Measurements from ENCODE around the gene PROZ.
A peak's percentile ranks its signal among the peaks of the same experiment; 100 is the strongest.

Gene PROZ

DNA sequence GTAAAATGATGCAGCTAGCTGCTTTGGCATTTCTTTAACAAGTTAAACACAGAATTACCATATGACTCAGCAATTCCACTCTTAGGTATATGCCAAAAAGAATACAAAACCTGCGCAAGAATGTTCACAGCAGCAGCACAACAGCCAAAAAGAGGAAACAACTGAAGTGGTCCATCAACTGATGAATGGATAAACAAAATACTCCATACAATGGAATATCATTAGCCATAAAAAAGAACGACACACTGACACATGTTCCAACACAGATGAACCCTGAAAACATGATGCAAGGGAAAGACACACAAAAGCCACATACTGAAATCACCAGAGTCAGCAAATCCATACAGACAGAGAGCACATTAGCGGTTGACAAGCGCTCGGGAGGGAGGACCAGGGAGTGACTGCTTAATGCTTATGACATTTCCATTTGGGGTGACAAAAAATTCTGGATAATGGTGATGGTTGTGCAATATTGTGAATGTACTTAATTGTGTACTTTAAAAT lies 47.0 kb downstream of the PROZ start:
- DNase-seq (ENCODE audit: low read depth in 2 of 2): no peak

DNA sequence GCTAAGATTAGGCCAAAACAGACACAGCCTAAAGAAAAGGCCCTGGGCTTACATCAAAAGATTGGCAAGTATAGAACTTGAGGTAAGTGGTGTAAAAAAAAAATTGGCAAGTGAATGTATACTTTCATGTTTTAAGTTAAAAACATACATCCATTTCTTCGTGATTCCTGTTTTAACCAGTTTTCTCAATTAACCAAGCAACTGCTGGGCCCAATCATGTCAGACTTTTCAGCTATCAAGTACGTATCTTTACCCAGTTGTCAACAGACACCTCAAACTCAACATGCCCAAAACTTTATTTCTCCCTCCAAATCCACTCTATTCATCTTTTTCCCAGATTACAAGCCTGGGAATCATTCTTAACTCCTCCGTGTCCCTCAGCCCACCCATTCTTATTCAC lies 49.0 kb downstream of the PROZ start:
- no peak for DNase-seq (ENCODE audit: low read depth in 2 of 2)

DNA sequence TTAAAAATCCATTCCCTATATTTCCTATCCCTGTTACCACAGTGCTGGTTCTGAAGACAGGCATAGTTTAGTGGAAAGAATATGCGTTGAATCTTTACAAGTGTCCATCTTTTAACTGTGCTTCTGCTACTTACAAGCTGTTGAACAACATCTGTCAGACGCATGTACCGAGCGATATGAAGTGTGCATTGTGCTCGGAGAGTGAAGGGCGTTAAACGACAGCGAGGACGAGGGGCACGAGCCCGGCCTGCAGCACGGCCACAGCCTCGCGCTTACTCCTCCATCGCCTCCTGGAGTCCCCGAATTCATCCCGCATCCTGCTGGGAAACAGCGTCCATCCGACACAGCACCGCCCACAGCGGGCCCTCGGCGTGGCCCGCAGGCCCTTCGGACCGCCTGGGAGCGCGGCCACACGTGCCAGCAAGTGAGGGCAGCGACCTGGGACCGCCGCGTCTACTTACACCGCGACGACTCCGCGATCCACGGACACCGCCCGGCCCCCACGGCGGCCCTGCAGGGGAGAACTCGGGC lies 49.5 kb downstream of the PROZ start:
- no peak for DNase-seq (ENCODE audit: low read depth in 2 of 2)

DNA sequence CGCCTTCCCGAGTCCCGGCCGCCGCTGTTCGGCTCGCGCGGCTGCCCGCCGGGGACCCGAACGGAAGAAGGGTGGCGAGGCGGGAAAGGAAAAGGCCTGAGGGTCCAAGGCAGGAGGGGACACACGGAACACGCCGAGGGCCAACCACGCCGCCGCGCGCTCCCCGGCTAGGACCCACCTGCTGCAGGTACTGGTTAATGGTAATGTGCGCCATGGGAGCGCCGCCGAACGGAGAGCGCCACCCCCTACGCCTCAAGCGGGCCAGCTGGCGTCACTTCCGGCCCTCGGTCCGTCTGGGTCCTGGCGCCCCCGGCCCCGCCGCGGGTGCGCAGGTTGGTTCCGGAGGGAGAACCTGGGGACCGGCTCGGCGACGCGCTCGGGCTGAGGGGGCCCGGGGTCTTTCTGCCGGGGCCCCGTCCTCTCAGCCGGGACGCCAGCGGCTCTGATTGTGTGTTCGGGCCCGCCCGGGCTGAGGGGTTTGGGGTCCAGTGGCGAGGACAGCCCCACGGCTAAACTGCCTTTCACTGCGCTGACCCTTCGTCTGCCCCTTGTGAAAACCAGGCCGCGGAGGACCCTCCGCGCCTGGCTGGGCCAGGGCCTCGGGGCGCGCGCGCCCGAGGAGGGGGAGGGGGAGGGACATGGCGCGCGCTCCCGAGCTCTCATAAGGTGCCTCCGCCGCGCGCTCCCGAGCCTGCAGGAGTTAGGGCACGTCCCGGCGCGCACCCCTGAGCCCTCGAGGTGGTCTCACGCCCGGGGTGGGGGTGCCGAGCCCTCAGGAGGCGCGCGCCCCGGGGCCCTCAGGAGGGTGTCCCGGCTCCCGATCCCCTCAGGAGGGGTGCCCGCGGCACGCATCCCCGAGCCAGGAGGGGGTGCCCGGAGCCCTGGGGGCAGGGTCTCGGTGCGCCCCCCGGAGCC lies 50.2 kb downstream of the PROZ start, which contains the start of gene PCID2:
TSS of gene PCID2 (minus strand) at position 249 of the 915 bp plus-strand sequence. CDS start at position 214, 35 bp downstream.
- peak; percentile 75 to 77 for DNase-seq (ENCODE audit: low read depth in 2 of 2)

DNA sequence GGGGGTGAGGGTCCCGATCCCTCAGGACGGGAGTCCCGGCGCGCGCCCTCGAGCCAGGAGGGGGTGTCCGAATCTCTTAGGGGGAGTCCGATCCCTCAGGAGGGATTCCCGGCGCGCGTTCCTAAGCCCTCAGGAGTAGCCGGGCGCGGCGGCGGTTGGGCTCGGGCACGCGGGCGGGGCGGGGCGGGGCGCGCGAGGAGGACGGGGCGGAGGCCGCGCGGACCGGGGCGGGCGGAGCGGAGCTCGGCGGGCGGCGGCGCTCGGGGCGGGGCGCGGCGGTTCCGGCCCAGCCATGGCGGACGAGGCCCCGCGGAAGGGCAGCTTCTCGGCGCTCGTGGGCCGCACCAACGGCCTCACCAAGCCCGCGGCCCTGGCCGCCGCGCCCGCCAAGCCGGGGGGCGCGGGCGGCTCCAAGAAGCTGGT lies 50.9 kb downstream of the PROZ start, which contains the start of gene CUL4A:
TSS of gene CUL4A (plus strand) at position 278 of the 423 bp plus-strand sequence. CDS start at position 293, 15 bp downstream.
- peak; percentile 38 to 52 for DNase-seq (ENCODE audit: low read depth in 2 of 2)

DNA sequence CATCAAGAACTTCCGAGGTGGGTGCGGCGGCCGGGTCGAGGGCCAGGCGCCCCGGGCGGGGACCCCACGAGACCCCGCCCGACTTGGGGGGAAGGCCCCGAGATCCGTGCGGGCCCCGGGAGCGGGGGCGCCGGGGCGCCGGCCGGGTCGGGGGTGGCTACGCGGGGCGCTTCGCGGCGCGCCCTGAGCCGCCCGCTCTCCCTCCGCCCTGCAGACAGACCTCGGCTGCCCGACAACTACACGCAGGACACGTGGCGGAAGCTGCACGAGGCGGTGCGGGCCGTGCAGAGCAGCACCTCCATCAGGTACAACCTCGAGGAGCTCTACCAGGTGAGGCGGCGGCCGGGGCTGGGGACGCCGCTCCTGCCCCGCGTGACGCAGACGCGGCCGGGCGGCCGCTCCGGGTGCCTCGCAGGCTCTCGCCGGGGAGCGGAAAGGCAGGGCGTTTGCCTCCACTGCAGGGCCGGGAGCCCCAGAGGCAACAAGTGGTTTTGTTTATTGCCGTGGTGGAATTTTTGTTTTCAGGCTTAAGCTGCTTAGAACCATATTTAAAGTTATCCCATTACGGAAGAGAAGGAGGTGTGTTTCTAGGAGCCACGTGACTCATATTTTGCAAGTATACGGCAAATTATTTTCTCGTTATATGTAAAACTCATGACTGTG lies 51.4 kb downstream of the PROZ start:
- peak; percentile 35 to 52 for DNase-seq (ENCODE audit: low read depth in 2 of 2)

DNA sequence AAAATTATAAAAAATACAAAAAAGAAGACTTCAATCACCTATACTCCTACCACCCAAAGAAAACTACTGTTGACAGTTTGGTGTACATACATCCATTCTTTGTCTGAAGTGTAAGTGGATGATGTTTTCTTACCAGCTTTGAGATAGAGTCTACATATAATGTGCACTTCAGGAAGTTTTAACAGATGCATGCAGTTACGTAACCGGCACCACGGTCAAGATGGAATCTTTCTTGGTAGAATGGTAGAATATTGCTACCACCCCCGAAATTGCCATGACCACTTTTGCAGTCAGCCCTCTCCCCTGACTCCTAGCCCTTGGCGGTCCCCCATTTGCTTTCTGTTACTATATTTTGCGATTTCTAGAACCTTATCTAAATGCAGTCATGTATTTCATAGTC lies 52.4 kb downstream of the PROZ start:
- DNase-seq (ENCODE audit: low read depth in 2 of 2): no peak

DNA sequence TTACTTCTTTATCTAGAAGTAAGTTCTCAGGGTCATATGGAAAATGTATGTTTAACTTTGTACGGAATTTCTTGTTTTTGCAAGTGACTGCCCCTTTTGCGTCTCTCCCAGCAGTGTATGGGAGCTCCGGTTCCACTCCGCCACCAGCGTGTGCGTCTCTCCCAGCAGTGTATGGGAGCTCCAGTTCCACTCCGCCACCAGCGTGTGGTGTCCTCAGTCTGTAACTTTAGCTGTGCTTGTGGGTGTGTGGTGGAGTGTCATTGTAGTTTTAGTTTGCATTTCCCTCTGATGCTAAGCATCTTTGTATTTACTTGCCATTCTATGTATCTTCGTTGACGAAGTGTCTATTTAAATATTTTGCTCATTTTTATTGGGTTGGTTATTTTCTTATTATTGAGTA lies 53.3 kb downstream of the PROZ start:
- no peak for DNase-seq (ENCODE audit: low read depth in 2 of 2)

DNA sequence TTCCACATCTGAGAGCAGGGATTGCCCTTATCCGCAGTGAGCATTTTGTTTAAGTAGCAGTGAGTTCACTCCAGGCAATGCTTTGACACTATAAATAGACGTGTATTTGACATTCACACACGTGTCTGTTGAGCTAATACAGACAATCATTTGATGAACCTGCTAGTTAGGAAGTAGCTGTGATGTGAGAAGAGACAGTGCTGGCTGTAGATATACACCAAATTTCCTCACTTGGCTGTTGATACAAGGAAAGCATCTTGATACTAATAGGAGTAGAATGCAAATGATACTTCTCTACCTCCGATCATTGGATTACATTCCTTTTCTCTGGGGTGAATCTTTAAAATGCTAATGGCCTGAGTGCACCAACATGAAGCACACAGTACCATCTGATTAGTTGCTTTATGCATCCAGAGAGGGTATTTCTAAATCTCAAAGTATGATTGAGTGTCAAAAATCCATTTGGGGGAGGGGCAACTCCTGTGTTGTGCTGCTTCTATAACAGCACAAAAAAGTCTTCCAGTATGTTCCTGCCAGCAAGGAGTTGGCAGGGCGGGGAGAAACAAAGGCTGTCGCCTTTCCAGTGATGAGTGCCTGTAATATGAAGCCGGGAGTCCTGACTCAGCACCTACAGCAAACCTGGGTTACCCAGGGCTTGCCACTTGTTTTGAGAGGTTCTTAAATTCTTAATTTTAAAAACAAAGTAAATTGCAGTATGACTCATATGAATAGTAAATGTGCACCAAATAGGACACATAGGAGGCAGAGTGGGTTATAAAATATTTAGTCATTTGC lies 58.0 kb downstream of the PROZ start:
- DNase-seq (ENCODE audit: low read depth in 2 of 2): no peak

DNA sequence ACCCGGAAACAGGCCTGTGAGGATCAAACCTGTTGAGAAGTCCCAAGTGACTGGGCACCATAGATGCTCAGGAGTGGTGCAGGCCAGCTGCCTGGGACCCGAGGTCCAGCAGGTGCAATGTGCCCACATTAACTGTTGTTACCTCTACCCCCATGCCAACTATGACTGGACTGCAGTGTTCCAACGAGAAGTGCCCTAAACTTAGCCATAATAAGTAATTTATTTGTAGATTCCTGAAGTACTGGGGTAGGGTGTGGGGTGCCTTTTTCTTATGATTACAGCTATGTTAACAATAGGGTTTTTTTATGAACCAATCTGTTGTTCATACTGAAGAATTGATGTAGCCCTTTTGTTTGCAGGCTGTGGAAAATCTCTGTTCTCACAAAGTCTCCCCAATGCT lies 60.1 kb downstream of the PROZ start:
- no peak for DNase-seq (ENCODE audit: low read depth in 2 of 2)

DNA sequence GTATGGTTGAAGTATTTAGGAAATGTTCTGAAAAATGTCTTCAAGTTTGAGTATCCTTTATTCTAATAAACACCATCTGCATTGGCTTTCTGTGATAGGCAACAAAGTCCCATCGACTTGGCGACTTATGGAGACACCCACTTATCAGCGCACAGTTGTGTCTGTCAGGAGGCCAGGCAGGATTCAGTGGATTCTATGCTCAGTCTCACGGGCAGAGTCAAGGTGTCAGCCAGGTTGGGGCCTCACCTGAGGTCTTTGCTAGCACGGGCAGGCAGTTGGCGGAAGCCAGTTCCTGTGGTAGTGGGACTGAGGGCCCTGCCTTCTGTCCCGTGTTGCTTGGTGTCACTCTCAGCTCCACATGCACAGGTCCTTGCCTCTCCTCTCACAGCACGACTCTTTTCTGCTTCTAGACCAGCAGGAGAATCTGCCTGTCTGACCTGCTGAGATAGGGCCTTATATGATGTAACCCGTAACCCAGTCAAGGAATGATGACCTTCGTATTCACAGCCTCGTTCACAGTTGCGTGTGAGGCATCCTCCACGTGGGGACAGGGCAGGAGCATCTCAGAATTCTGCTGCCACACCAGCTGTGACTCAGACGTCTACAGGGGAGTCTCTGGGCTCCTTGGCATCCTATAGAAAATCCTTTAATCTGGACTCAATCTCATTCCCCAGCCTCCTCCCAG lies 61.0 kb downstream of the PROZ start:
- no peak for DNase-seq (ENCODE audit: low read depth in 2 of 2)

DNA sequence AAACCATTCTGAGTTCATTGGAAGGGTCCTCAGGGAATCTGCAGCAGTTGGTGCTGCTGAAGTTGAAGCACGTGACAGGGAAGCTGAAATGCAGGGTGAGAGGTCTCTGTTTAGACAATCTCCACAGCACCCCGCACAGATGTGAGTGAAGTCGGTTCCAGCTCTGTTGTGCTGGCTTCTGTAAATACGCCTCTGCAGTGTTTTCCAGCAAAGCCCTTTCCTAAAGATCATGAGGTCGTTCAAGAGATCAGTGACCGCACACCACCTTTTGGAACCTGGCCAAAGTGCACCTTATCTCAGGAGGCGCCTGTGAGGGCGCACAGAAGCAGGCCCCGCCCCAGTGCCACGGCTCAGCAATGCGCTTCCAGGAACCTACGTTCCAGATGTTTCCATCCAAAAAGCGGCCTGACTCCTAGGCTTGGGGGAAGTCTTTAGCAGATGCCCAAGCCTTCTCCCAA lies 61.7 kb downstream of the PROZ start:
- DNase-seq (ENCODE audit: low read depth in 2 of 2): no peak

DNA sequence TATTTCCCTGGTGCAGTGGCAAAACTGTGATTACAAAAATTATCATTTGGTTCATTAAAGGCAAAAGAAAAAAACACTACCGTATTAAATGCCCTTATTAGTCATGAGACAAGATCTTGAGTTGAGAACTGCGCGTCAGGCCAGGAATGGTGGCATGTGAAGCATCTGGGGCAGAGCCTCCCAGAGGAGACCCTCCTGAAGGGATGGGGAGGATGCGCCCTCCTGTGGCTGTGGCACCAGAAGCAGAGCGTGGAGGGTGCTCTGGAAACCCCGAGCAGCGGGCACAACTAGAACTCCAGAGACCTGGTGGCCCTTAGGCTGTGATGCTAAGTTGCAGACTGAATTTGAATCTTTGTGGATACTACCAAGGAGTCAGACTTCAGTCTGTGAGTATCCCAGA lies 62.4 kb downstream of the PROZ start:
- no peak for DNase-seq (ENCODE audit: low read depth in 2 of 2)
